ENCODE results near the gene GNG7. TPM values are rescaled to one million over a fixed set of nuclear protein-coding genes. Genes with fewer than 3 reads are reported as not detected.
"Not testable (repeated sequence)": the region's sequence is repeated elsewhere in the genome, so short reads cannot be mapped to it uniquely, and the experiment has no call there.

GNG7 gene
- total RNA-seq, 1 experiment from 2014 or later, result 1.1 TPM

DNA sequence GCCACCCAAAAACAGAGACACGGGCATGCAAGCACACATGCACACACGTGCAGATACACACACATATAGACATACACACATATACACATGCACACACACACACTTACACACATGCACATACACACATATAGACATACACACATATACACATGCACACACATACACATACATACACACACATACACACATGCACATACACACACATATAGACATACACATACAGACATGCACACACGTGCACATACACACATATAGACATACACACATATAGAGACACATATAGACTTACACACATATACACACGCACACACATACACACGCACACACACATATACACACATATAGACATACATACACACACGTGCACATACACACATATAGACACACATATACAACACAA, 134.5 kb downstream of the GNG7 start:
- Histone ChIP-seq H3K79me2 (ENCODE audit: low read length) (no peaks in the 10 kb centered on the region), H3K27me3 (ENCODE audit: low read length) (no peaks in the 10 kb centered on the region), H4K20me1 (ENCODE audit: low read length) (no peaks in the 10 kb centered on the region), H2AFZ (ENCODE audit: low read length) (no peak overlapping the region), H3K36me3 (ENCODE audit: low read depth, low read length) (no peaks in the 10 kb centered on the region), H3K27ac (ENCODE audit: low read length) (no peak overlapping the region), H3K9me3 (ENCODE audit: low read length) (no peaks in the 10 kb centered on the region), H3K4me1 (ENCODE audit: insufficient read depth, low read length) (no peaks in the 10 kb centered on the region), H3K9ac (ENCODE audit: low read length) (no peak overlapping the region), H3F3A (ENCODE audit: low read length, unreplicated experiment) (no peaks in the 10 kb centered on the region), H3K4me2 (ENCODE audit: low read length) (no peak overlapping the region), H3K9me2 (replicated peaks; ENCODE audit: low read length) (no peaks in the 10 kb centered on the region), H3K4me3 (ENCODE audit: low read length) (no peak overlapping the region)
- POLR2A ChIA-PET (ENCODE audit: unreplicated experiment), result no interaction called here
- CTCF ChIA-PET, result no interaction called here
- TF ChIP-seq EZH2phosphoT487 (IDR thresholded peaks at IDR 0.05; ENCODE audit: borderline replicate concordance, low read length) (no peak), EZH2 (IDR thresholded peaks at IDR 0.05; ENCODE audit: low read length, unreplicated experiment) (no peak)
- TF ChIP-seq, protein P1, sequence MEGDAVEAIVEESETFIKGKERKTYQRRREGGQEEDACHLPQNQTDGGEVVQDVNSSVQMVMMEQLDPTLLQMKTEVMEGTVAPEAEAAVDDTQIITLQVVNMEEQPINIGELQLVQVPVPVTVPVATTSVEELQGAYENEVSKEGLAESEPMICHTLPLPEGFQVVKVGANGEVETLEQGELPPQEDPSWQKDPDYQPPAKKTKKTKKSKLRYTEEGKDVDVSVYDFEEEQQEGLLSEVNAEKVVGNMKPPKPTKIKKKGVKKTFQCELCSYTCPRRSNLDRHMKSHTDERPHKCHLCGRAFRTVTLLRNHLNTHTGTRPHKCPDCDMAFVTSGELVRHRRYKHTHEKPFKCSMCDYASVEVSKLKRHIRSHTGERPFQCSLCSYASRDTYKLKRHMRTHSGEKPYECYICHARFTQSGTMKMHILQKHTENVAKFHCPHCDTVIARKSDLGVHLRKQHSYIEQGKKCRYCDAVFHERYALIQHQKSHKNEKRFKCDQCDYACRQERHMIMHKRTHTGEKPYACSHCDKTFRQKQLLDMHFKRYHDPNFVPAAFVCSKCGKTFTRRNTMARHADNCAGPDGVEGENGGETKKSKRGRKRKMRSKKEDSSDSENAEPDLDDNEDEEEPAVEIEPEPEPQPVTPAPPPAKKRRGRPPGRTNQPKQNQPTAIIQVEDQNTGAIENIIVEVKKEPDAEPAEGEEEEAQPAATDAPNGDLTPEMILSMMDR (conservative IDR thresholded peaks at IDR 0.05; ENCODE audit: low read depth, low read length), result no peak
- no peak for DNase-seq
- no peak for ATAC-seq
- no TSS peak for BruUV-seq (replicated peaks)
- intact Hi-C loops (cut with micrococcal nuclease), result no loop called here

DNA sequence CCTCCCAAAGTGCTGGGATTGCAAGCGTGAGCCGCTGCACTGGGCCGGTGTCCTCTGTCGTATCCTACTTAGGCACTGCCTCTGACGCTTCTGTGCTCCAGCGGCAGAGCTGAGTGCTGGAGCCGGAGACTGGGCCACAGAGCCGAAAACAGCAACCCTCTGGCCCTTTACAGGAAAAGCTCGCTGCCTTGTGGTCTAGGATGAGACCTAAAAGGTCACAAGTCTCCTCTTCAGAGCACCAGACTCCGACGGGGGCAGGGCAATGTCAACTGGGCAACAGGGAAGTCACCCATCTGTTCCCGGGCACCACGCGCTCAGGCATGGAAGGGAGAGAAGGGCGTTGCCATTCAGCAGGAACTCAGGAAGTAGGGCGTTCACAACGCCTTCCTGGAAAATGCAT, 134.9 kb downstream of the GNG7 start:
- Histone ChIP-seq H2AFZ (ENCODE audit: low read length) (no peak overlapping the region), H3K27me3 (ENCODE audit: low read length) (no peaks in the 10 kb centered on the region), H3K4me3 (ENCODE audit: low read length) (no peak overlapping the region), H3K4me1 (ENCODE audit: insufficient read depth, low read length) (no peaks in the 10 kb centered on the region), H3K9ac (ENCODE audit: low read length) (no peak overlapping the region), H3K9me3 (ENCODE audit: low read length) (no peaks in the 10 kb centered on the region), H3K79me2 (ENCODE audit: low read length) (no peaks in the 10 kb centered on the region), H3K36me3 (ENCODE audit: low read depth, low read length) (no peaks in the 10 kb centered on the region), H3F3A (ENCODE audit: low read length, unreplicated experiment) (no peaks in the 10 kb centered on the region), H4K20me1 (ENCODE audit: low read length) (no peaks in the 10 kb centered on the region), H3K9me2 (replicated peaks; ENCODE audit: low read length) (no peaks in the 10 kb centered on the region), H3K27ac (ENCODE audit: low read length) (no peak overlapping the region), H3K4me2 (ENCODE audit: low read length) (no peak overlapping the region)
- ChIA-PET POLR2A (ENCODE audit: unreplicated experiment) (no interaction called here), CTCF (no interaction called here)
- no TSS peak for BruUV-seq (replicated peaks)
- ATAC-seq (no peak), DNase-seq (no peak)
- intact Hi-C loops (cut with micrococcal nuclease), result no loop called here
- TF ChIP-seq EZH2phosphoT487 (IDR thresholded peaks at IDR 0.05; ENCODE audit: borderline replicate concordance, low read length), result no peak
- no peak for TF ChIP-seq EZH2 (IDR thresholded peaks at IDR 0.05; ENCODE audit: low read length, unreplicated experiment)
- TF ChIP-seq, protein P1 (conservative IDR thresholded peaks at IDR 0.05; ENCODE audit: low read depth, low read length), result no peak

DNA sequence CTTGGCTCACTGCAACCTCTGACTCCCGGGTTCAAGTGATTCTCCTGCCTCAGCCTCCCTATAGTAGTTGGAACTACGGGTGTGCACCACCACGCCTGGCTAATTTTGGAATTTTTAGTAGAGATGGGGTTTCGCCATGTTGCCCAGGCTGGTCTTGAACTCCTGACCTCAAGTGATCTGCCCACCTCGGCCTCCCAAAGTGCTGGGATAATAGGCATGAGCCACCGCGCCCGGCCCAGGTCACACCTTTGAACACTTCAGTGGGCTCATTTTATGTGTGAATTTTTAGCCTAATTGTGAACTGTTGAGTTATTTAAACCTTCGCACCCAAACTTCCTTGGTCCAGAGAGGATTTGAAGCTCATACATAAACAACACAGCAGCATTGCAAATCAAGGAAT, 138.9 kb downstream of the GNG7 start:
- ATAC-seq; intact Hi-C loops (cut with micrococcal nuclease); H3K9me3 ChIP-seq (ENCODE audit: low read length); CTCF ChIA-PET; DNase-seq; H3K27ac ChIP-seq (ENCODE audit: low read length); H4K20me1 ChIP-seq (ENCODE audit: low read length); H2AFZ ChIP-seq (ENCODE audit: low read length); H3K9ac ChIP-seq (ENCODE audit: low read length); H3K27me3 ChIP-seq (ENCODE audit: low read length); H3K4me1 ChIP-seq (ENCODE audit: insufficient read depth, low read length); BruUV-seq (replicated peaks); H3K9me2 ChIP-seq (replicated peaks; ENCODE audit: low read length); H3K4me2 ChIP-seq (ENCODE audit: low read length); H3K36me3 ChIP-seq (ENCODE audit: low read depth, low read length); POLR2A ChIA-PET (ENCODE audit: unreplicated experiment); H3K4me3 ChIP-seq (ENCODE audit: low read length); H3K79me2 ChIP-seq (ENCODE audit: low read length); H3F3A ChIP-seq (ENCODE audit: low read length, unreplicated experiment): not testable (repeated sequence)
